Adrenal gland (tissue), 12 donors: ENCODE measurements around the gene ARID4B. TPM values are rescaled to one million over a fixed set of nuclear protein-coding genes. Genes with fewer than 3 reads are reported as not detected.

Source experiments
- DNase-seq, 7 donors: peaks; one replicate each; pipeline ENCODE4 v3.0.0-alpha.2; 2019 to 2020
- H3K27ac ChIP-seq, 5 donors: fragments of 200-600 bp; sonication (generic) in 4 of 5; 1 replicate in 3 of 5; 2 replicates in 2 of 5; pipeline versions ENCODE4 v1.5.1 to v1.8.0; 2016 to 2020; ENCODE audit warnings: mild to moderate bottlenecking in 1 of 5
- H3K27me3 ChIP-seq: fragments of 200-600 bp; 2 replicates; pipeline ENCODE4 v1.8.0; 2021
- H3K36me3 ChIP-seq, 2 donors: fragments of 200-600 bp; replicated peaks in 1 of 2; 1 replicate in 1 of 2; 2 replicates in 1 of 2; pipeline versions ENCODE4 v1.5.1 to v1.8.0; 2018 to 2022
- H3K4me1 ChIP-seq, 2 donors: fragments of 200-600 bp; replicated peaks in 1 of 2; 1 replicate in 1 of 2; 2 replicates in 1 of 2; pipeline versions ENCODE4 v1.5.1 to v1.8.0; 2018 to 2021
- H3K4me3 ChIP-seq, 4 donors: fragments of 200-600 bp; sonication (generic) in 3 of 4; one replicate each; pipeline ENCODE4 v1.5.1; 2016 to 2018
- H3K9me3 ChIP-seq, 3 donors: fragments of 200-600 bp; sonication (generic) in 1 of 3; replicated peaks in 1 of 3; 1 replicate in 2 of 3; 2 replicates in 1 of 3; pipeline versions ENCODE4 v1.5.1 to v1.8.0; 2016 to 2021
- POLR2A ChIP-seq, 2 donors: fragments of 450-650 bp; IDR thresholded peaks; one replicate each; pipeline ENCODE4 v1.6.1; 2017; ENCODE audit warnings: antibody characterized with exemption in 2 of 2, mild to moderate bottlenecking in 2 of 2, moderate library complexity in 1 of 2
- WGBS, 4 donors: extraction: QIAGEN DNeasy Blood & Tissue Kit in 2 of 4; methylation state at CpG; one replicate each; pipeline versions ENCODE4 v1.1.5 to v1.1.7; 2013 to 2017; 5-methylcytosine and 5-hydroxymethylcytosine counted together
- intact Hi-C, 2 donors: fragments of 100-400 bp; cut with DNase I; formaldehyde crosslinking; loops; one replicate each; pipeline versions ENCODE4 v1.14.1 to v1.15.0; 2022 to 2023
- polyA plus RNA-seq, 3 donors: library from polyadenylated mRNA; stranded (reverse); fragments of 200-250 nt in 2 of 3; fragments of 350-450 nt in 1 of 3; fragmentation: Illumina TruSeq in 1 of 3; extraction: RNeasy Lipid Tissue Mini Kit (QIAGEN cat#74804) in 1 of 3; gene quantifications; one replicate each; pipeline ENCODE4 v1.2.3, GENCODE V29; 2013 to 2014
- total RNA-seq, 9 donors: library from RNA; depleted of rRNA in 4 of 9; stranded (reverse); fragments of >200 nt in 4 of 9; fragments of 120-200 nt in 1 of 9; fragmentation: NEBNext Ultra II Directional in 1 of 9; extraction: Animal tissue kit (Norgen Biotek cat#: 25700) in 1 of 9; gene quantifications; one replicate each; pipeline versions ENCODE4 v1.1.0 to v1.2.4, GENCODE V29; 2013 to 2023
- TF ChIP-seq, protein P1 (sequence below), 6 experiments: fragments of 450-650 bp in 4 of 6; fragments of 200-600 bp in 2 of 6; sonication (generic) in 1 of 6; IDR thresholded peaks; 1 replicate in 5 of 6; 2 replicates in 1 of 6; pipeline versions ENCODE4 v1.5.1 to v1.8.0; 2016 to 2021; ENCODE audit warnings: antibody characterized with exemption in 6 of 6, mild to moderate bottlenecking in 2 of 6, moderate library complexity in 1 of 6
- donor health status: healthy with polysubstance abuse.
- donor health status: Bipolar disorder and iron deficiency.
- donor health status: DM: yes; HTN: yes; CAD: no.
- donor health status: DM: no; HTN: no; CAD: no.
- donor health status: DM: no; HTN: no; CAD: no.
- donor health status: DM: yes; HTN: yes; CAD: no.

Gene ARID4B
- total and polyA plus RNA-seq, 12 donors, result 12.4 to 44.0 (median 28.1) TPM

DNA sequence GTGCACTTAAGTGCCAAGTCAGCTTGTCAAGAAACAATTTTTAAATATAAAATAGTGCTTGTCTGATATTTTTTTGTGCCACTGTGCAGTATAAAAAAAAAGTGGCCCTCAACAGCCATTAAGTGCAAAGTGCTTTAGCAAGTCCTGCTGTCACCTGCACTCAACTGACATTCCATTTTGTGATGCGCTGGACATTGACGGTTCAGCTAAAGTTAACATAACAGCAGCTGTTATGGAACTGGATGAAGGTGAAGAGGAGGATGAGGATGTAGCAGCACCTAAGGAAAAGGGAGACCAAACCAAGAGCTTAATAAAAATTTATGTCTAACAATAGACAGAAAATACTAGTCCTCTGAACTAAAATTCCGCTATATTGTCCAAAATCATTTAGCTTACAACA, 159.6 kb downstream of the ARID4B start:
- H3K27ac ChIP-seq, result no peak overlapping the region
- WGBS, 4 donors, result 92 to 96% (median 93%) methylated on average over 3 of the region's 3 CpGs
- no peaks in the 10 kb centered on the region for H3K9me3 ChIP-seq
- no peaks in the 10 kb centered on the region for H3K4me1 ChIP-seq
- no peak for DNase-seq
- H3K27me3 ChIP-seq, result no peaks in the 10 kb centered on the region
- intact Hi-C loops, result no loop called here
- peaks cover 0 to 50% of the 10 kb centered on the region in 2 donors for H3K36me3 ChIP-seq
- TF ChIP-seq, protein P1, sequence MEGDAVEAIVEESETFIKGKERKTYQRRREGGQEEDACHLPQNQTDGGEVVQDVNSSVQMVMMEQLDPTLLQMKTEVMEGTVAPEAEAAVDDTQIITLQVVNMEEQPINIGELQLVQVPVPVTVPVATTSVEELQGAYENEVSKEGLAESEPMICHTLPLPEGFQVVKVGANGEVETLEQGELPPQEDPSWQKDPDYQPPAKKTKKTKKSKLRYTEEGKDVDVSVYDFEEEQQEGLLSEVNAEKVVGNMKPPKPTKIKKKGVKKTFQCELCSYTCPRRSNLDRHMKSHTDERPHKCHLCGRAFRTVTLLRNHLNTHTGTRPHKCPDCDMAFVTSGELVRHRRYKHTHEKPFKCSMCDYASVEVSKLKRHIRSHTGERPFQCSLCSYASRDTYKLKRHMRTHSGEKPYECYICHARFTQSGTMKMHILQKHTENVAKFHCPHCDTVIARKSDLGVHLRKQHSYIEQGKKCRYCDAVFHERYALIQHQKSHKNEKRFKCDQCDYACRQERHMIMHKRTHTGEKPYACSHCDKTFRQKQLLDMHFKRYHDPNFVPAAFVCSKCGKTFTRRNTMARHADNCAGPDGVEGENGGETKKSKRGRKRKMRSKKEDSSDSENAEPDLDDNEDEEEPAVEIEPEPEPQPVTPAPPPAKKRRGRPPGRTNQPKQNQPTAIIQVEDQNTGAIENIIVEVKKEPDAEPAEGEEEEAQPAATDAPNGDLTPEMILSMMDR (IDR thresholded peaks at IDR 0.05), result no peak
- TF ChIP-seq POLR2A (IDR thresholded peaks at IDR 0.05), result no peak
- no peak overlapping the region for H3K4me3 ChIP-seq

DNA sequence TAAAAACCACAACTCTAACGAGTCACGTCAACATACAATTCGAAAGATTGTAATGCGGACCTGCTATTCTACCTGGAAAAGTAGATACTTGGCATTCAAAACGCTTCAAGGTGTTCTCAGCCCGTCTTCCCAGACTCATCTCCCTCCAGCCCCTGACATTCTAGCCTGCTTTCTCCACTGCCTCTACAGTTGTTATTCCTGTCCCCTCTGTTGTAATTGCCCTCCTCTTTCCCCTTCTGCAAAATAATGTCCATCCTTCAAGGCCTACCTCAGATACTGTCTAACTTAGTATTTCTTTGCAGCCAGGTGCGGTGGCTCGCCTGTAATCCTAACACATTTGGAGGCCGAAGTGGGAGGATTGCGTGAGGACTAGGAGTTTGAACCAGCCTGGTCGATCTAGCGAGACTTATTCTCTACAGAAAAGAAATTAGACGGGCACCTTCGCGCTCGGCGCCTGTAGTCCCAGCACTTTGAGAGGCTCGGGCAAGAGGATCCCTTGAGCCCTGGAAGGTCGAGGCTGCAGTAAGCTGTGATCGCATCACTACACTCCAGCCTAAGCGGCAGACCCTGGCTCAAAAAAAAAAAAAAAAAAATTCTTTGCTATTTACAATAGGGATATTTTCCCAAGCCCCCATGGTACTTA, 166.2 kb downstream of the ARID4B start:
- TF ChIP-seq, protein P1 (IDR thresholded peaks at IDR 0.05), result no peak
- TF ChIP-seq POLR2A (IDR thresholded peaks at IDR 0.05), result no peak
- WGBS, 4 donors, result 60 to 63% (median 61%) methylated on average over 21 of the region's 21 CpGs
- intact Hi-C loops, result no loop called here

DNA sequence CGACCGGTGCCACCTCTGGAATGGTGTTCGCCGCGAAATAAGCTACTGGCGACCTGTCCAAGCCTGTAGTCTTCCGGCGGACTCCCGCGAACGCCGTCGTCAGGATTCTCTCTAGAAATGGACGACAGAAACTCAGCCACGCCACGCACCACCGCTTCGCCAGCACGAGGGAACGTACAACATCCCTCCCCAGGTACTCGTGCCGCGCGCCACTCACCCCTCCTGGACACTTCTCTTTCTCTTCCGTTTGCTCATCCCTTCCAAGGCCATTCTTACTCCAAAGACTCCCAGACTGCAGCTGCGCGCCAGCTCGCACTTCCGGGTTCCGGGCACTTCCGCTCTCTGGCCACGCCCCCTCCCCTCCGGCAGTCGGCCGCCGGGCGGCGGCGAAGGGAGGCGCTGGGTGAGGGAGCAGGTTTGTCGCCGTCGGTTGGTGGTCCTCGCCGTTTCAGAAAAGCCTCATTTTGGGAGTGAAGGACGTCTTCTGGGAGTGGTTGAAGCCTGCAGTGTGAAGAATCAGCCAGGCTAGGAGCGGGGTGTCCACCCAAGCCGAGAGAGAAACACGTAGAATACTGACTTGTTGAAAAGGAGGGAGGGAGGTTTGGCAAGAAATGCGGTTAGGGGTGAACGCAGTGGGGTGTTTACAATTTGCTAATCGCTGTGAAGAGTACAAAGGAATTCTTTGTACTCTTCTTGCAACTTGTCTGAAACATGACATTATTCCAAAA, 166.9 kb downstream of the ARID4B start, which contains the start of gene RBM34:
Gene RBM34, minus strand, starts transcription at position 294 of the 728 bp plus-strand sequence. Its CDS starts 24 bp downstream, at position 270.
- H3K36me3 ChIP-seq, result peaks cover 0 to 23% of the 10 kb centered on the region in 2 donors
- WGBS, 4 donors, result 0% methylated on average over 37 to 52 of the region's 52 CpGs

More for the DNA sequence above, 166.2 kb downstream of the ARID4B start:
- Histone ChIP-seq H3K4me1 (peaks cover 4 to 10% of the 10 kb centered on the region in 2 donors), H3K27me3 (no peaks in the 10 kb centered on the region), H3K4me3 (peak overlapping the region; percentile 27 to 86 (median 55)), H3K27ac (peak overlapping the region in 4 of 5 donors; percentile 82 to 95 (median 84)), H3K9me3 (no peaks in the 10 kb centered on the region), H3K36me3 (peaks cover 0 to 17% of the 10 kb centered on the region in 2 donors)
- no peak for DNase-seq

More for the DNA sequence above, 166.9 kb downstream of the ARID4B start, which contains the start of gene RBM34:
- peak; percentile 93 to 96 (median 95) for DNase-seq
- intact Hi-C loops, result no loop called here
- TF ChIP-seq POLR2A (IDR thresholded peaks at IDR 0.05), result peak; percentile 91 to 98
- TF ChIP-seq, protein P1 (IDR thresholded peaks at IDR 0.05), result peak in 4 of 6 experiments; percentile 3 to 53 (median 42)
- Histone ChIP-seq H3K9me3 (no peaks in the 10 kb centered on the region), H3K4me3 (peak within 1 kb of the TSS; percentile 27 to 86 (median 55)), H3K4me1 (peaks cover 4 to 10% of the 10 kb centered on the region in 2 donors), H3K27ac (peak within 1 kb of the TSS; percentile 64 to 95 (median 84)), H3K27me3 (no peaks in the 10 kb centered on the region)
